Neural progenitor cell (in vitro differentiated cells): Measurements from ENCODE around the gene DENND4A.

Experiments
- CTCF ChIP-seq: fragments of 200-600 bp; sonication (generic); IDR thresholded peaks from 2 replicates; pipeline ENCODE4 v1.5.1; 2017; ENCODE audit warnings: antibody characterized with exemption, mild to moderate bottlenecking
- EZH2 ChIP-seq: fragments of 200-600 bp; sonication (generic); IDR thresholded peaks from 2 replicates; pipeline ENCODE4 v1.6.1; 2017; ENCODE audit warnings: antibody characterized with exemption, mild to moderate bottlenecking, moderate library complexity
- EZH2phosphoT487 ChIP-seq: fragments of 200-600 bp; sonication (generic); IDR thresholded peaks from 2 replicates; pipeline ENCODE4 v1.6.1; 2017; ENCODE audit warnings: antibody characterized with exemption

DNA sequence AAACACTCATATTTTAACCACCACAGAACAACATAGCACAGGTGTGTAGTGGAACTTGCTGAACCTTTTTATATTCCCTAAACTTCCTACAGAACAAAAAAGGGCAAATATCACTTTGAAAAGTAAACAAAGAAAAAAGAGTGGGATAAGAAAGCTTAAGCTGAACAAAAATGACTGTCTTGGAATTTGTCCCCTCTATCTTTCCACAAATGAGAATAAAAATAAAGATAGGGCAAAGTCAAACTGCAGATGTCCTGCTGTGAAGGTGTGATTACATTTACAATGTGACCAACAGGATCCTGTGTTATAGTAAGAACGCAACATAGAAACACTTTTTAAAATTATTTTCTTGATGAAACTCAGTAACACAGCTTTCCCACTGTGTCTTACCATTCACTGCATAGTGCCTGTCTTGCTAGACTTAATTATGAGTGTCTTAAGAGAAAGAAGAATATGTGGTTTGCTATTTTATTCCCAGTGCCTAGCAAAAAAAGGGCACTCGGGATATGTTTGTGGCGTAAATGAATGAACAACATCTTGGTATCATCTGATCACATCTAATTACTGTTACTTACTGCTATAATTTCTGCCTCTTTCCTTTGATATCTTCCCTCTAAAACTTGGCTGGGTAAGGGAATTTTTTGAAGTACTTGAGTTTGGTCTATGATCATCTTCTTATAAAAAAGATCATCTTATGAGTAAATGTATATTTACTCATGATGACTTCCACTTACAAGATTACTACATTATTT is 67.5 kb downstream of the DENND4A start:
- TF ChIP-seq CTCF (no peak), EZH2phosphoT487 (no peak), EZH2 (no peak)
